SJSA1 (cell line): ENCODE results near the gene SLC6A13. TPM values are rescaled to one million over a fixed set of nuclear protein-coding genes. Genes with fewer than 3 reads are reported as not detected.

ENCODE experiments used
- DNase-seq, 2 experiments: peaks; one replicate each; pipeline ENCODE4 v3.0.0-alpha.2; 2015 to 2020; ENCODE audit warnings: low spot score in 2 of 2, low read depth in 1 of 2
- H3K27ac ChIP-seq: fragments of 250-450 bp; sonication (Bioruptor Pico); 2 replicates; pipeline ENCODE4 v1.5.1; 2020; ENCODE audit warnings: mild to moderate bottlenecking, moderate library complexity
- H3K27me3 ChIP-seq: fragments of 250-450 bp; sonication (Bioruptor Pico); replicated peaks from 2 replicates; pipeline ENCODE4 v1.5.1; 2020; ENCODE audit warnings: mild to moderate bottlenecking, moderate library complexity
- H3K36me3 ChIP-seq: fragments of 250-450 bp; sonication (Bioruptor Pico); 2 replicates; pipeline ENCODE4 v1.5.1; 2020; ENCODE audit warnings: mild to moderate bottlenecking
- H3K4me1 ChIP-seq: fragments of 250-450 bp; sonication (Bioruptor Pico); replicated peaks from 2 replicates; pipeline ENCODE4 v1.6.1; 2021; ENCODE audit warnings: mild to moderate bottlenecking
- H3K4me3 ChIP-seq: fragments of 250-450 bp; sonication (Bioruptor Pico); 2 replicates; pipeline ENCODE4 v1.5.1; 2020; ENCODE audit warnings: mild to moderate bottlenecking
- H3K9me3 ChIP-seq: fragments of 250-450 bp; sonication (Bioruptor Pico); replicated peaks from 2 replicates; pipeline ENCODE4 v1.5.1; 2020; ENCODE audit warnings: mild to moderate bottlenecking
- total RNA-seq: library from RNA; depleted of rRNA; stranded (reverse); fragments of >200 nt; shearing (Covaris generic); gene quantifications from 2 replicates; pipeline ENCODE4 v1.2.3, GENCODE V29; 2014

SLC6A13 gene
- total RNA-seq, 1 experiment from 2014 or later, result not detected

DNA sequence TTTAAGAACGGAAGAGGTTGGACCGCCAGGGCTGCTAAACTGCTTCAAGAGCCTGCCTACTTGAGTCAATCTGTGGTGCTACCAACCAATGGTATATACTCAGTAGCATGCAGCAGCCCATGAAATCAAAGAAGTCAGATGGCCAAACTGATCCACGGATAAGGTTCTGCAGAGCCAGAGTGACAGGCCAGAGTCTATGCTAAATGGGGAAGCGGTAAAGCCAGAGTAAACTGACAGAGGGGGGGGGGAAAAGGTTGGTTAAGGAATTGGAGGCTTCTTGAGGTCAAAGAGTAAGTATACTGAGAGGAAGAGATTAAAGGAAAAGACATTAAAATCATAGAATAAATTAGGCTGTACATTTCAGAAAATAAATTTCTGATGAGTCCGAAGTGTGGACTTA lies 15.4 kb upstream of the SLC6A13 start:
- H3K36me3 ChIP-seq, result peaks cover 9% of the 10 kb centered on the region
- no peak overlapping the region for H3K4me3 ChIP-seq
- H3K4me1 ChIP-seq, result no peaks in the 10 kb centered on the region
- no peaks in the 10 kb centered on the region for H3K27me3 ChIP-seq
- H3K9me3 ChIP-seq, result no peaks in the 10 kb centered on the region
- no peak for DNase-seq
- H3K27ac ChIP-seq, result no peak overlapping the region

DNA sequence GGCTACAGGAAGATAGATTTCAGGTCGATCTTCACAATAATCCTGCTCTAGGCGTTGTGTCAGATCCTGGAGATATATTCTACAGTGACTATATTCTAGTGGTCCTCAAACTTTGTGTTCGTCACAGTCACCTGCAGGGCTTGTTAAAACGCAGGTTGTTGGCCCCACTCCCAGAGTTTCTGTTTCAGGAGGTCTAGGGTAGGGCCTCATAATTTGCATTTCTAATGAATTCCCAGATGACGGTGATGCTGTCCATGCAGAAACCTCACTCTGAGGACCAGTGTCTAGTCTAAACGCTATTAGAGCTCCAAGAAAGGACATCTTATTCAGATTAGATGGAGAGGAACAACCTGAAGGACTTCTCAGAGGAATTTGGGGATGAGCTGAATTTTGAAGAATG lies 13.2 kb upstream of the SLC6A13 start:
- DNase-seq, result no peak
- H3K9me3 ChIP-seq, result no peaks in the 10 kb centered on the region
- H3K27me3 ChIP-seq, result peaks cover 6% of the 10 kb centered on the region

DNA sequence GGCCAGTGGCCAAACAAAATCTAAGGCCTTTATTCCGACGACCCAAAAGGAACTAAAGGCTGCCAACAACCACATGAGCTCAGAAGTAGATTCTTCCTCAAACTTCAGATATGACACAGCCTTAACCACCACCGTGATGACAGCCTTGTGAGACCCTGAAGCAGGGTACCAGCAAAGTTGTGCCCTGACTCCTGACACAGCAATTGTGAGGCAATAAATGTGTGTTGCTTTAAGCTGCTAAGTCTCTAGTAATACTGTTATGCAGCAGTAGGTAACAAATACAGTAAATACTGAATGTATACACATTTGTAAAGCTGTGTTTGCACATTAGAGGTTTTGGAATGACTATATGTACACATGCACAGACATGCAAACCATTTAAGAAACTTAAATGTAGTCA lies 10.7 kb upstream of the SLC6A13 start:
- H3K4me3 ChIP-seq, result no peak overlapping the region
- no peak for DNase-seq
- H3K36me3 ChIP-seq, result no peaks in the 10 kb centered on the region
- H3K9me3 ChIP-seq, result no peaks in the 10 kb centered on the region
- no peak overlapping the region for H3K27ac ChIP-seq
- no peaks in the 10 kb centered on the region for H3K4me1 ChIP-seq
- peaks cover 21% of the 10 kb centered on the region for H3K27me3 ChIP-seq

More for the DNA sequence above, 13.2 kb upstream of the SLC6A13 start:
- H3K27ac ChIP-seq, result no peak overlapping the region
- no peak overlapping the region for H3K4me3 ChIP-seq
- no peaks in the 10 kb centered on the region; the same call in 1 of the 2 replicates for H3K36me3 ChIP-seq
- H3K4me1 ChIP-seq, result no peaks in the 10 kb centered on the region

DNA sequence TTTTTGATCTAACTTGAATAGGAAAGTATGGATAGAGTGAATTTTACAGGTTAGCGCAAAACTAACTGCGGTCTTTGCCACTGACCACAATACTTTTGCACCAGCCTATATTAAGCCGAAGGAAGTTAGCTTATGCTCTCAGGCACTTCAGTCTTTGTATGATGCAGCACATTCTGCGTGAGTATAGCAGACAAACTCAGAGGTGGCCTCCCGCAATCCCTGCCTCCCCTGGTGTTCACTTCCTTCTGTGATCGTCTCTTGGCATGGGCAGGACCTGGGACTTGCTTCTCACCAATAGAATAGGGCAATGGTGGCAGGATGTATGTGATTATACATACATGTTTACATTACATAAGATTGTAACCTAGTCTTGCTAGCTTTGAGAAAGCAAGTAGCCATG lies 10.3 kb upstream of the SLC6A13 start:
- Histone ChIP-seq H3K27me3 (peaks cover 21% of the 10 kb centered on the region), H3K4me1 (no peaks in the 10 kb centered on the region), H3K27ac (no peak overlapping the region), H3K4me3 (no peak overlapping the region), H3K9me3 (no peaks in the 10 kb centered on the region), H3K36me3 (no peaks in the 10 kb centered on the region)
- DNase-seq, result no peak

DNA sequence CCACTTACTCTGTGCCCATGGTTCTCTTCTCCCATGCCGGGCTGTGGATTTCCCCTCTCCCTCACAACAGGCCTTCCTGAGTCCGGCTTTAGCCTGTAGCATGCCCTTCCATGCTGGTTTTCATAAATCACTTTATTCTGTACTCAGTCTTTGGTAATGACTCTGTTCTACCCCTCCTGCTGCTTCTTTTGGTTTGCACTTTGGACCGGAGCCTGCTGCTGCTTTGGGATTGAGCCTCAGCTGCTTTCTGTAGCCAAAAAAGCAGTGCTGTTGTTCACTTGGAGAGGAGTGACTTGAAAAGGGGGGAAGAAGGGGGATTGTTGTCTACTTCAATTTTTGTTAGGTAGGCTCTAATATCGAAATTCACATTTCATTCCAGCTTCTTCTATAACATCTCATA lies 8.5 kb upstream of the SLC6A13 start:
- Histone ChIP-seq H3K4me1 (no peaks in the 10 kb centered on the region), H3K36me3 (no peaks in the 10 kb centered on the region), H3K27me3 (peaks cover 29% of the 10 kb centered on the region), H3K9me3 (no peaks in the 10 kb centered on the region), H3K27ac (no peak overlapping the region), H3K4me3 (no peak overlapping the region)
- no peak for DNase-seq

DNA sequence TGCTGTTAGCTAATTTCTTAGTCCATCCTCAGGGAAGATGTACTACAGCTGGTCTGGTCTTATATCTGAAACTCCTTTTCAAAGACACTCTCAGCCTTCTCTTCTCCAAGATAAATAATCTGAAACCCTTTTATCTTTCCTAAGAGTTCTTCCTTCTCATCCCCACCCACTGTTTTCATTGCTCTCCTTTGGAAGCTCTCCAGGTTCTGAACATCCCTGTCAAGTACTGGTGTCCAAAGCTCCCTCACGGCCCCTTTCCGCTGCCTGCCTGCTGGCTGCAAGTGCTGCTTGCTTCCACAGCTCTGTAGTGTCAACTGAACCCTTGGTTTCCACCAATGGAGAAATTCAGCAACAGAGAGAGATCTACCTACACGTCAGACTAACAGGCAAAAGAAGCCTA lies 6.6 kb upstream of the SLC6A13 start:
- no peak overlapping the region for H3K27ac ChIP-seq
- no peaks in the 10 kb centered on the region for H3K9me3 ChIP-seq
- no peak overlapping the region for H3K4me3 ChIP-seq
- no peak for DNase-seq
- H3K36me3 ChIP-seq, result no peaks in the 10 kb centered on the region
- no peaks in the 10 kb centered on the region for H3K4me1 ChIP-seq
- peaks cover 29% of the 10 kb centered on the region for H3K27me3 ChIP-seq

DNA sequence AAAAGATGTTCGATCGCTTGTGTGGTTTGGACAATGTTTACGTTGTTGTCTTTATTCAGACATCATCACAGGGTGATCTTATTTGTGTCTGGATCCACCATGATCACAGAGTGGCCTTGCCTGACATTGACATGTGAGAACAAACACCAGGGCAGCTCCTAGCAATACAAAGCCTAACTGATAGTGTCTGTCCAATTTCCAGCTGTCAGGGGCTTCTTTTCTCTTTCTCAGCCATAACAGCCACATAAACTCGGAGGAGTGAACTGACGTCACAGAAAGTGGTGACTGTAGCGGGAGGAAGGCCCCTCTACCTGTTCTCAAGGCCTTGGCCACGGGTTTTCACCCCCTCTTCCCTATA lies 5.8 kb upstream of the SLC6A13 start:
- Histone ChIP-seq H3K4me3 (no peak overlapping the region), H3K36me3 (no peaks in the 10 kb centered on the region), H3K4me1 (peaks cover 5% of the 10 kb centered on the region; the same call in 1 of the 2 replicates), H3K9me3 (no peaks in the 10 kb centered on the region), H3K27me3 (peaks cover 29% of the 10 kb centered on the region), H3K27ac (no peak overlapping the region)
- no peak for DNase-seq

DNA sequence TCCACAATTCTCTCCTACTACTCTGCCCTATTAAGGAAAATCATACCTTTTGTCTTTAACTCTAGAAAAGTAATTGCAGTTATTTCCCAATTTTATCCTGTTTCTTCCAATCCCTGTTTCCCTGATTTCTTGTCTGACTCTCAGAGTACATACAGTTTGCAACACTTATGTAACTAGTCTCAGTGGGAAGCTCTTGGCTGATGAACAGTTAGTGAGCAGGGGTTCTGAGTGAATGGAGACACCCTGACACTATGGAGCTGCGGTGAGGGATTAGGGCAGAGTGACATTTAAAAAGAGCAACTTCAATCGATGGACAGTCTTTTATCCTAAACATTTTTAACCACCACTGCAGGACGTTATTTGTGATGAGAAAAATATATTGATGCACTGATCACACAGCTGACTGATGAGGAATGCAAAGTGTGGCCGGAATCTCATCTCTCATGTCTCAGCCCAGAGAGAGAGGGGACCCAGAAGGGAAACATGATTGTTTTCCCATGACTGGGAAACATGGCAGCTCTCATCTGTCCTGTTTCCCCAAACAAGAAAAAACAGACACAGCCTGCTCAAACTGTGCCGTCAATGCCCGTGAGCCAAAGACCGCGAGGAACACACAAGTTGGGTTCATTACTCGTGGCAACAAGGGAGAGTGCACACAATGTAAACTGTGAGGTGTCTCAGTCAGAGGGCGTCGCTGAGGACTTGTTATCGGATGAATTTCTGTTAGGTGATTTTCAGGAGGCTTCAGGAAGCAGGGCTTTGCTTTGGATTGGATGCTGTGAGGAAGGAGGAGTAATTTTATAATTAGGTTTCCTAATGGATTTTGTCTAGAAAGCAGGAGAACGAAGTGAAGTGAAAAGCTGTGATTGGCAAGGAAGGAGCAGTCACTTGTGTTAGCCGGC lies 5.2 kb upstream of the SLC6A13 start:
- Histone ChIP-seq H3K36me3 (no peaks in the 10 kb centered on the region), H3K27ac (no peak overlapping the region), H3K4me1 (peaks cover 5% of the 10 kb centered on the region; the same call in 1 of the 2 replicates), H3K4me3 (no peak overlapping the region), H3K27me3 (peaks cover 29% of the 10 kb centered on the region), H3K9me3 (no peaks in the 10 kb centered on the region)
- no peak for DNase-seq

DNA sequence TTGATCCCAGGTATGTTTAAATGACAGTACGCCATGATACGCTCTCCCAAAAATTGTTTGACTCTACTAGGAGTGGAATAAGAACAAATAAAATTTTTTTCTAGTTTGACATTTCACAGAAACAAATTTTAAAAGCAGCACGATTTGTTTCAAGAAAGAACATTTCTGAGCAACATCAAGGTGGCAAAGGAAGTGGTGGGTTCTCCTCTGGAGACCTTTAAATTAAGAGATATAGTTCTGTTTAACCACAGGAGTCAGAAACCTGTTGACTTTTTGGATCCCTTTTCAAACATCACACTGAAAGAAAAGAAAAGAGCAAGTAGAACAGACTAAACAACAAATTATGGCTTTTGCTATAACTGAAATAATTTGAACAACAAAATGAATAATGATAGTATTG lies 2.5 kb upstream of the SLC6A13 start:
- peaks cover 5% of the 10 kb centered on the region; the same call in 1 of the 2 replicates for H3K4me1 ChIP-seq
- H3K4me3 ChIP-seq, result no peak overlapping the region
- H3K9me3 ChIP-seq, result no peaks in the 10 kb centered on the region
- H3K27me3 ChIP-seq, result peaks cover 36% of the 10 kb centered on the region
- no peak overlapping the region for H3K27ac ChIP-seq
- DNase-seq, result no peak
- no peaks in the 10 kb centered on the region for H3K36me3 ChIP-seq

DNA sequence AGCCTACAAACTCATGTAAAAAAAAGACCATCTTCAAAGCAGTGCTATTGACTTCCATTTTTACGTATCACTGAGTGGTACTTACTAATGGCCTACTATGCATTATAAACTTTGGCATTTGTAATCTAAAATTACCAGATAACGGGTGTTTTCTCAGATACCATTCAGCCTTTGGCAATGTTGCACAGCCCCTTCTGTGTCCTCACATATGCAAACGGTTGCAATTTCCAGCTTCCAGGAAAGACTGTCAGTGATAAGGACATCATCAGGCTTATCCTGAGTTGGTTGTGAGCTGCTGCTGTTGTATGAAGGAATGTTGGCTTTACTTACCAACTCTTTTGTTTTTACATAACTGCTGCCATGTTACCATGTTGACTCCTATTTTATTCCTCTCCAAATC lies 1.6 kb upstream of the SLC6A13 start:
- no peak for DNase-seq
- Histone ChIP-seq H3K27me3 (peaks cover 37% of the 10 kb centered on the region), H3K4me3 (no peak overlapping the region), H3K27ac (no peak overlapping the region), H3K9me3 (no peaks in the 10 kb centered on the region), H3K4me1 (peaks cover 5% of the 10 kb centered on the region; the same call in 1 of the 2 replicates), H3K36me3 (no peaks in the 10 kb centered on the region)

DNA sequence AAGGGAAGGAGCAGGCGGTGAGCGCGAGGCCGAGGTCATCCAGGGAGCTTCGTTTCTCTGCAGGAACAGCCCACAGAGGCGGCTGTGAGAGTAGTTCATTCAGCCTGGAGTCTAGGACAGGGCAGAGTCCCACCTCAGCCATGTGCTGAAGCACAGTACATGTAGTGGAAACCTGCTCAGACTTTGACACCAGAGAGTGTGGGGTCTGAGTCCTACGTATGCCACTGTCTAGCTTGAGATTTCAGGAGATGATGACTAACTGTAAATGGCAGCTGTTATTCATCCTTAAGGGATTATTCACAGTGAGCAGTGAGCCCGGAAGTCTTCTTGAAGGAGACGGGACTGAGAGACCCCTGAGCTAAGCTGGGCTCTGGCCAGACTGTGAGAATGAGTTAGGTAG lies 938 bp upstream of the SLC6A13 start:
- no peaks in the 10 kb centered on the region for H3K36me3 ChIP-seq
- no peaks in the 10 kb centered on the region for H3K9me3 ChIP-seq
- H3K27ac ChIP-seq, result no peak overlapping the region
- H3K4me1 ChIP-seq, result peaks cover 5% of the 10 kb centered on the region; the same call in 1 of the 2 replicates
- peaks cover 33% of the 10 kb centered on the region for H3K27me3 ChIP-seq
- no peak for DNase-seq
- no peak overlapping the region for H3K4me3 ChIP-seq

DNA sequence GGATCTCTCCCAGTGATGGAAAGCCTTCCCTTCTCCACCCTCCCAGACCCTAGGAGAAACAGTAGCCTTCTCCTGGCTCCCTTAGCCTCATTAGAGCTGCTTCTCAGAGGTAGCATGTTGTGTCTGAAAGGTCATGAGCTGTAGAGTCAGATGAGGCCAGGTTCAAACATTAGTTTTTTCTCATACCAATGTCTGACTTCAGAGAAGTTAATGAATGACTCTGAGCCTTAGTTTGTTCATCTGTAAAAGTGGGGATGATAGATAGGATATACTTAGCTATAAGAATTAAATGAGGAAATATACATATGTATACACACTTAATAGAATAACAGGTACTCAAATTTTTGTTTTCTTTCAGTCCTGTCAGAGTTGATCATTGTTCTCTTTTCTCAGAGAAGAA lies 523 bp downstream of the SLC6A13 start:
- Histone ChIP-seq H3K27me3 (peaks cover 29% of the 10 kb centered on the region), H3K9me3 (no peaks in the 10 kb centered on the region), H3K4me3 (no peak overlapping the region)

DNA sequence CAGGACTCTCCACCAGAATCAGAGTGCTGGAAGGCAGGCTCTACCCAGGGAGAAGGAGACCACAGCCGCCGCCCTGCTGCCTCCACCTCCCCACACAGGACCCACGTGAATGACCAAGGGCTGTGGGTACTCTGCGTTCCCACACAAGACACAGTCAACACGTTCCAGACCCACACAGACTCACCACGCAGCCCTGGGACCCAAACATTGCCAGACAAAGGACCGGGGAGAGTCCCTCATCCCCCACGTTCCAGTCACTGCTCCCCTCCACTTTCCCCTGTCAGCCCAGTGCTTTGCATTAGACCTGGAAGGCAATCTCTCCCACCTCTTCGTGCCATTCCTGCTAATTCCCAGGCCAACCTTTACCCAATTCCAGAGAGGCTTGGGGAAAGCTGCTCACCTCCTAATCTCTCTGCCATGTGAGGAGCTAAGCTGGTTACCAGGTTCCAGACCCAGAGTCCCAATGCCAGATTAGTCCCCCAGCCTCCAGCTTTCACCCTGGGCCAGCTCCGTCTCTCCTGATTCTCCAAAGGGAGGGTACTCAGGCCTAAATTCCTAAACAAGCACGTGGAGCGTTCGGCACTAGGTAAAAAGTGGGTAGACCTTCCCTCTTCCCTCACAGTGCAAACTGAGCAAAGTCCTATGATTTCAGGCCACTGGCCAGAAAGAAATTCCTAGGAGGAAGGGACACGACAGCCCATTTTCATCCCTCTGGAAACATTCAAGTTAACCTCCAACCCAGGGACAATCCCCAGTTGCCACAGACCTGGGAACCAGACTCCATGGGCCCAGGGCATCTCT lies 4.9 kb downstream of the SLC6A13 start:
- Histone ChIP-seq H3K4me1 (no peaks in the 10 kb centered on the region), H3K4me3 (no peak overlapping the region), H3K9me3 (no peaks in the 10 kb centered on the region), H3K27me3 (peaks cover 30% of the 10 kb centered on the region), H3K27ac (no peak overlapping the region), H3K36me3 (no peaks in the 10 kb centered on the region)
- no peak for DNase-seq

More for the DNA sequence above, 523 bp downstream of the SLC6A13 start:
- DNase-seq, result no peak
- no peaks in the 10 kb centered on the region for H3K36me3 ChIP-seq
- H3K4me1 ChIP-seq, result peaks cover 5% of the 10 kb centered on the region; the same call in 1 of the 2 replicates
- no peak overlapping the region for H3K27ac ChIP-seq

DNA sequence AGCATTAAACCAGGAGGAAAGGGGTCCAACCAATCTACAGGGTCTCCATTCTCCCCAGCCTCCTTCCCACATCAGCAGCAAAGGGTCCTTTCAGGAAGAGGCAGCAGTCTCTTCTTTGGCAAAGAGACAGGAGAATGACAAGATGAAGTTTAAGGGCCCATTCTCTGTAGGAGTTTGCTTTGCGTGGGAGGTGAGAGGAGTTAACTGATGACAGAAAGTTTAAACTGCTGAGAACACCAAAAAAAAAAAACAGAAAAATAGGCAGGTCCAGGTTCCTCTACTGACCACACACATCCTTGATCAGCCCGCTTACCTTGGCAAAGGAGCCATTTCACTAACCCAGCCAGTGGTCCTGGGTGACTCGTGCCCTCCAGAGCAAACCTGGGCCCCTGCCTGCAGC lies 5.7 kb downstream of the SLC6A13 start:
- no peak overlapping the region for H3K27ac ChIP-seq
- no peaks in the 10 kb centered on the region for H3K36me3 ChIP-seq
- no peak overlapping the region for H3K4me3 ChIP-seq
- no peak for DNase-seq
- H3K27me3 ChIP-seq, result peaks cover 26% of the 10 kb centered on the region
- H3K9me3 ChIP-seq, result no peaks in the 10 kb centered on the region
- no peaks in the 10 kb centered on the region for H3K4me1 ChIP-seq
